ENCODE results near the gene LRRTM4.
"Not testable (repeated sequence)": the region's sequence is repeated elsewhere in the genome, so short reads cannot be mapped to it uniquely, and the experiment has no call there.

The LRRTM4 gene

GRCh38 chr2:77309725-77310124 is 212.5 kb downstream of the LRRTM4 start:
- no peak for DNase-seq

- DNase-seq, result no peak
Observed at GRCh38 chr2:77301441-77301840, 220.7 kb downstream of the LRRTM4 start.

GRCh38 chr2:77296791-77297190 is 225.4 kb downstream of the LRRTM4 start:
- no peak for DNase-seq

GRCh38 chr2:77294474-77294873 is 227.7 kb downstream of the LRRTM4 start:
- no peak for DNase-seq

GRCh38 chr2:77284353-77284752 is 237.8 kb downstream of the LRRTM4 start:
- DNase-seq, result no peak

- DNase-seq, result no peak
Observed at GRCh38 chr2:77271262-77271661, 250.9 kb downstream of the LRRTM4 start.

GRCh38 chr2:77270433-77270832 is 251.7 kb downstream of the LRRTM4 start:
- no peak for DNase-seq

GRCh38 chr2:77268626-77269025 is 253.6 kb downstream of the LRRTM4 start:
- no peak for DNase-seq

- DNase-seq, result no peak
Observed at GRCh38 chr2:77232909-77233425, 289.2 kb downstream of the LRRTM4 start.

GRCh38 chr2:77228391-77228790 is 293.8 kb downstream of the LRRTM4 start:
- no peak for DNase-seq

GRCh38 chr2:77210725-77211124 is 311.5 kb downstream of the LRRTM4 start:
- no peak for DNase-seq

- no peak for DNase-seq
Observed at GRCh38 chr2:77207331-77207730, 314.8 kb downstream of the LRRTM4 start.

GRCh38 chr2:77201755-77202154 is 320.4 kb downstream of the LRRTM4 start:
- no peak for DNase-seq

- DNase-seq, result no peak
Observed at GRCh38 chr2:77199411-77199810, 322.8 kb downstream of the LRRTM4 start.

- no peak for DNase-seq
Observed at GRCh38 chr2:77193858-77194448, 328.2 kb downstream of the LRRTM4 start.

GRCh38 chr2:77192811-77193289 is 329.3 kb downstream of the LRRTM4 start:
- no peak for DNase-seq

GRCh38 chr2:77191665-77192064 is 330.5 kb downstream of the LRRTM4 start:
- no peak for DNase-seq

- DNase-seq, result no peak
Observed at GRCh38 chr2:77190721-77191346, 331.3 kb downstream of the LRRTM4 start.

- no peak for DNase-seq
Observed at GRCh38 chr2:77185052-77185451, 337.1 kb downstream of the LRRTM4 start.

GRCh38 chr2:77179297-77179696 is 342.9 kb downstream of the LRRTM4 start:
- DNase-seq, result no peak

- not testable (repeated sequence) for DNase-seq
Observed at GRCh38 chr2:77175266-77175780, 346.9 kb downstream of the LRRTM4 start.

GRCh38 chr2:77169426-77169825 is 352.8 kb downstream of the LRRTM4 start:
- DNase-seq, result no peak

GRCh38 chr2:77164021-77164420 is 358.2 kb downstream of the LRRTM4 start:
- DNase-seq, result not testable (repeated sequence)

- no peak for DNase-seq
Observed at GRCh38 chr2:77161009-77161408, 361.2 kb downstream of the LRRTM4 start.

Data from NCI-H1436 treated with DMSO at 0.1 percent for 48 hours (cell line).